Tibial nerve (tissue), 4 donors: ENCODE measurements around the gene AKTIP.

Experiments used
- CTCF ChIP-seq, 5 experiments: fragments of 200-600 bp in 3 of 5; fragments of 450-650 bp in 2 of 5; sonication (generic) in 3 of 5; IDR thresholded peaks; one replicate each; pipeline ENCODE4 v1.5.1; 2016 to 2019; ENCODE audit warnings: antibody characterized with exemption in 5 of 5, mild to moderate bottlenecking in 3 of 5, moderate library complexity in 2 of 5
- EP300 ChIP-seq, 2 donors: sonication (generic); formaldehyde crosslinking; IDR thresholded peaks; one replicate each; pipeline ENCODE4 v1.6.1; 2017; ENCODE audit warnings: antibody characterized with exemption in 2 of 2, mild to moderate bottlenecking in 1 of 2

- no peak for TF ChIP-seq EP300 (IDR thresholded peaks at IDR 0.05)
- TF ChIP-seq CTCF (IDR thresholded peaks at IDR 0.05), result no peak
Measured at GRCh38 chr16:53486230-53486629, 16.8 kb downstream of the AKTIP start.
